Fibroblast of skin of right biceps (primary cell): ENCODE measurements around the gene KAT2B.

Experiments used
- DNase-seq: peaks from one replicate; pipeline ENCODE4 v3.0.0-alpha.2; 2013

KAT2B gene

DNA sequence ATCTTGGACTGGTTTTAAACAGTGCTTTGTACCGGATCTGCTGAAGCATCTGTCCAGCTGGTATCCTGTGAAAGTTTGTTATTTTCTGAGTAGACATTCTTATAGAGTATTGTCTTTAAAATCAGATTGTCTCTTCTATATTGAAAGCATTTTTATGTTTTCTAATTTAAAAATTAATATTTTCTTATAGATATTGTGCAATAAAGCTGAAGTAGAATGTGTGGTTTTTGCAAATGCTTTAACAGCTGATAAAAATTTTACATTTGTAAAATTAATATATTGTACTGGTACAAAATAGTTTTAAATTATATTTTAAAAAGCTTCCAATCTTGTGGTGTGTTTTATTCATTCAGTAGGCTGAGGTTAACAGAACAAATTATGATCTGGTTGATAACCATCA lies 113.8 kb downstream of the KAT2B start:
- no peak for DNase-seq

DNA sequence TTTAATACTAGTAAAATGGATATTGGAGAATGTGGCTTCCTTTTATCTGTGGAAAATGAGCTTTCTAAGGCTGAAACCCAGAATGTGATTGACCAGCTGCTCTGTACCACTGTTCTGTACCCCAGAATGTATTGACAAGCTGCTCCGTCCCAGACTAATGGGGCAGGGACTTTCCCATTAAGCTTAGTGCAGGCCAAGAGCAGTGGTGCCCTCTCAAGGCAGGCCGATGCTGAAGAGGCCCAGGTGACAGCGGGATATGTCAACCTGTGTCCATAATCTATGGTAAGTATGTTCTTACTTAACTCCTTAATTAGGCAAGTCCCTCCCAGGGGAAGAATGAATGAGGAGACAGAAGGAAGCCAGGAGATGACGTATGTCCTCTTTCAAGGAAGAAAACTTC lies 114.7 kb downstream of the KAT2B start:
- no peak for DNase-seq

DNA sequence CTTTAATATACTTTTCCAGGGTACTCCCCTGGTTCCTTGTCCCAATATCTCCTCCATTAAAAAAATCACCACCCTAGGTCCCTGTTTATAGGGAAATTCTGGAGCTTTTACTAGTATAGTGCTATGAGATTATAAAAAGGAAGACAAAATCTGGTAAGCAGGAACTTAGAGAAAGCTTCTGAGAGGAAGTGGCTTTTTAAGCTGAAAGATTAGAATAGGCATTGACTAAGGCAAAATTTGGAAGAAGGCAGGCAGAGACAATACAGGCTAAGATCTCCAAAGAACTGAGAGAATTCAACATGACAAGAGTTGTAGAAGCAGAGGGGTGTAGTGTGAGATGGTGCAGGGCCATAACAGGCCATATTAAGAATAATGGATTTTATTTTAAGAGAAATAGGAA lies 120.0 kb downstream of the KAT2B start:
- no peak for DNase-seq

DNA sequence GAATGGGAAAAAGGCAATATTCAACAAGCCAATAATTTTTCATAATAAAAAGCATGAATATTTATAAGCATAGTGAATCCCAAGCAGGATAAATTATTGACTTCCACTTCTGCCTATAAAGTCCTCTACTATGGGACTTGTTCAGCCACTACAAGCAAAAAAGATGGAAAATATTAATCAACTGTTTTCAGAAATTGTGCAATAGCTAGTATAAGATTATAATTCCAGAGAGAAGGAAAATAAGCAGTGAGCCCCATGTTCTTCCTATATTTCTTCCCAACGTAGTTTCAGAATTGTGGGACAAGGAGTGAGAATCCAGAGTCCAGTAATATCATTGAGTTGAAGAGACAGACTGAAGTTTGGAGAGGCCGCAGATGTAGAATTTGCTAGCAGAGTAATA lies 121.5 kb downstream of the KAT2B start:
- no peak for DNase-seq

DNA sequence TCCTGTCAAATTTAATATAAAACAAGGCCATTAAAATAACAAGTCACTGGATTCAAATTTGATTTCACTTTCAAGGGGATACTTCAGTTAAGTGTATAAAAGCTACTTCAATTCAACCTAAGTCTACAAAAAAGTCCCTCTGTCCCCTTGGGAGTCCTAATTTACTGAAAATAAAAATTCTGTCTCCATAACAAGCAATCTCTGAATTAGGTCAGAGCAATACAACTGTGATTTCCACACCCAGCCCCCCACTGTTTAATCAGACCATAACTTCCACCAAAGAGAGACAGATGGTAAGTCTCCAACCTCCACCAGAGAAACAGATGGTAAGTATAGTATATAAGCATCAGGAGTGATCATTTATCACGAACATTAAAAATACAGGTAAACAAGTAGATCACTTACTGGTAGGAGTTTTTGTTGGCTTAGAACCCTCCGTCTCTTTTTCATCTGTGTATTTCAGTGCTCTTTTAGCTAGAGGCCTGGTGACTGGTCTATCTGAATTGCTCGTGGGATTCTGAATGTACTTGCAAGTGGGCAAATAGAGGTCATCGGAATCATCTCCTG lies 133.7 kb downstream of the KAT2B start:
- DNase-seq: no peak

DNA sequence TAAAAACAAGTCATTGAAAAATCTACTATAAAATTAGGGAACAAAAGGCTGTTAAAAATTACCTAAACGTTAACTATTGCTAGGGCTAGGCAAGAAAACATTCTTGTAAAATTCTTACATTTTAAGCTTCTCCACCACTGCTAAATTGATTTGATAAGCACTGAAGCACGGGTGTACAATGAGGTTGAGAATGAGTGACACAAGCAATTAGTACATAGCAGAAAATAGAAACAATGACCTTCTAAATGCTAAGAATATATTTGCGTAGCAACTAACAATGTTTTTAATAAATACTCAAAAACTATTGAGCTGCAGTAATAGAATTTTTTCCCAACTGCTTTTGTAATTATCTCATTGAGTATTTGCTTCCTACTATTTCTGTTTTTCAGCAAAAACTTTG lies 141.0 kb downstream of the KAT2B start:
- DNase-seq: no peak

DNA sequence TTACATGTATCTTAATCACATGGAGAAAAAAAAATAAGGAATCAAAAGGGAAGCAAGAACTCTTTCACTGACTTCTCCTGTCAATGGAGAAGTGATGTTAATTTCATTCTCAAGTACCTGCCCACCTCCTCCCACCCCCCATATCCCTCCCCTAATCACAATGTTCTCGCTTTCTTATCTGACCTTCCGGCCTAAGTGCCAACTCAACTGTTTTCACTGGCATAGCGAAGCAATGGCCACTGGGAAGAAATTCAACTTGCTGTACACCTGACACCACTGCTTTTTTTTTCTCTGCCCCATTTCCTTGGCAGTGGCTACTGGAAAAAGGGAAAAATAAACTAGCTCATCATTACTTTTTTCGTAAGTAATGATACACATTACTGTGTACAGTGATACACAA lies 142.0 kb downstream of the KAT2B start:
- DNase-seq: no peak

DNA sequence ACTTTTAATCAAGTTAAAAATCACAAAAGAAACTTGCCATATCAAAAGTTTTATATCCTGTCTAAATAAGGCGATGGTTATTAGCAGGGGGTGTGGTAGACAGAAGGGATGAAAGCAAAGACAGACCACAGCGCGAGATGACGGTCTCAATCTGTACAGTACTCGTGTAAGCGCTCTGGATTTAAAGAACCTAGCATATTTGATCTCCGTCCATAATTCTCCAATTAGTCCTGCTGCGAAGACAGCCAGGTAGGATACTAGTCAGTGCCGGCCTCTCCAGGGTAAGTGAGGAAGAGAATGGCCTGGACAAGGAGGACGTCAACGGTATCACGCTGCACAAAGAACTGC lies 145.1 kb downstream of the KAT2B start:
- DNase-seq: peak; percentile 12

DNA sequence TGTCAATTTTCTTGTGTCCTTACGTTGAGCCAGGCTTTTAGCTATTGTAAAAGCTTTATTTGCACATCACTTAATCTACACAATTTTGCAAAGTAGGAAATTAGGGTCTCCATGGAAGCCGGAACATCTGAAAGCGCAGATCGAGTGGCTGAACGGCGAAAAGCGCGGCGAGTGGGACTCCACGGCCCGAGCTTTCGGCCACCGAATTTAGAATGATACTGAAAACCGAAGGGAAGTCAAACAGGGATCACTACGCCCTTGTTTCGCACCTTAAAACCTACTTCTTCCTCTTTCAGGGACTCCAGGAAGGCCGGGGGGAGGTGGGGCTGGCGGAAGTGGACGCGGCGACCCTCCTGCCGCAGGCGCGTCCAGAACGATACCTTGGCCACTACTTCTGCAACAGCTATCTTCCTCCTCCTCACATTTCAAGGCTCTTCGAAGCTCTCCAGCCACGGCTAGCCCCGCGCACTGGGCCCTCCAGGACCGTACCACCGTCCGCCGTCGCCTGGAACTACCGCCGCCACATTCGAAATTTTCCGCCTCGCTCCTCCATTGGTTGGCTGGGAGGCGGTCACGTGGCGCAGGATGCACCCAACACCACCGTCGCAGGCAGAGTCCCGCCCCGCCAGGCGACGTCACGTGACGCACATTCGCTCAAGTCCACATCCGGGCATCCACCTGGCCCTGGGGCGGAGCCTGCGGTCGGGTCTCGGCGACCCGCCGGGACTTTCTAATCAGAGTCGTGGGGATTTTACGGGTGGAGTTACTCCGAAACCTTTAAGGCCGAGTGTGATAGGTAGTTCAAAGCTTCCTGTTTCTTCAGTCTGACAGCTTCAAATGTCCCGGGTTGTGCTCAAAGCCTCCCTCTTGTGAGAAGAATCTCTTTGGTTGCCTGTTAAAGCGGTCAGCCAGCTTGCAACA lies 145.7 kb downstream of the KAT2B start, which contains the start of gene SGO1:
SGO1 (minus strand) TSS at position 528 of the 921 bp plus-strand sequence. CDS start 2,179 bp downstream, outside the sequence.
- peak; percentile 98 for DNase-seq

DNA sequence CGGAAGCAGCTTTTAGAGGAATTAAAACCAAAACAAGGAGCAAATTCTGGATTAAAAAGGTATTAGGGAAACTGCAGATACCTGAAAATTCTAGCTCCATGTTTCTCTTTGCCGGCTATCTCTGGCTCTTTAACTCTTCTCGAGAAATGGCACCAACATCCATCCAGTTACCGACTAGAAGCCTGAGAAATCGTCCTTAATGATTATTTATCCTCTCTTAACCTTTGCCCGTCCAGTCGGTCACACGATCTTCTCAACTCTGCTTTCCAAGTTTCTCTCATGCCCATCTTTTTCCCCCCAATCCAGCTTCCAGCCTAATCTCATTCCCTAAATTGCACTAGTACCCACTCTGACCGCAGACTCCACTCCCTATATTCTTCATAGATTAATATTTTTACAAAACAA lies 146.4 kb downstream of the KAT2B start:
- DNase-seq: no peak

DNA sequence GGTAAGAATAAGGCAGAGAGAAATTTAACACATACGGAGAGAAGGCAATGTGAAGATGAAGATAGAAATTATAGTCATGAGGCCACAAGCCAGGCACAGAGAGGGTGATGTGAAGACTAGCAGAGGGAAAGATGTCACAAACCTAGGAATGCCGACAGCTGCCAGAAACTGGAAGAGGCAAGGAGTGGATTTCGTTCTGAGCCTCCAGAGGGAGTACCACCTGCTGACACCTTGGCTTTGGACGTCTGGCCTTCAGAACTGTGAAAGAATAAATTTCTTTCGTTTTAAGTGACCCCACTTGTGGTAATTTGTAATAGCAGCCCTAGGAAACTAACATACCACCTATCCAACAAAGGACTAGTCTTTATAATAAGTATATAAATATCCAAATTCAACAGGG lies 150.7 kb downstream of the KAT2B start:
- DNase-seq: no peak

DNA sequence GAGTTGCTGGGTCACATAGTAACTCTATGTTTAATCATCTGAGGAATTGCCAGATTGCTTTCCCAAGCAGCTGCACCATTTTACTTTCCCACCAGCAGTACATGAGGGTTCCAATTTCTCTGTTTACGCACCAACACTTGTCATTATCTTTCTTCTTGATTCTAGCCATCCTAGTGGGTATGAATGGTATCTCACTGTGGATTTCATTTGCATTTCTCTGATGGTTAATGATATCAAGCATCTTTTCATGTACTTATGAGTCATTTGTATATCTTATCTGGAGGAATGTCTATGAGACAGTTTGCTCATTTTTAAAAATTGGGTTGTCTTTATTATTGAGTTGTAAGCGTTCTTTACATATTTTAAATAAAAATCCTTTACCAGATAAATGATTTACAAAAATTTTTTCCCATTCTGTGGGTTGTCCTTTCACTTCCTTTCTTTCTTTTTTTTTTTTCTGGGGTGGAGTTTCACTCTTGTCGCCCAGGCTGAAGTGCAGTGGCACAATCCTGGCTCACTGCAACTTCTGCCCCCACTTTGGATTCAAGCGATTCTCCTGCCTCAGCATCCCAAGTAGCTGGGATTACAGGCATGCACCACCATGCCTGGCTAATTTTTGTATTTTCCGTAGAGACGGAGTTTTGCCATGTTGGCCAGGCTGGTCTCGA lies 154.7 kb downstream of the KAT2B start:
- DNase-seq: no peak

DNA sequence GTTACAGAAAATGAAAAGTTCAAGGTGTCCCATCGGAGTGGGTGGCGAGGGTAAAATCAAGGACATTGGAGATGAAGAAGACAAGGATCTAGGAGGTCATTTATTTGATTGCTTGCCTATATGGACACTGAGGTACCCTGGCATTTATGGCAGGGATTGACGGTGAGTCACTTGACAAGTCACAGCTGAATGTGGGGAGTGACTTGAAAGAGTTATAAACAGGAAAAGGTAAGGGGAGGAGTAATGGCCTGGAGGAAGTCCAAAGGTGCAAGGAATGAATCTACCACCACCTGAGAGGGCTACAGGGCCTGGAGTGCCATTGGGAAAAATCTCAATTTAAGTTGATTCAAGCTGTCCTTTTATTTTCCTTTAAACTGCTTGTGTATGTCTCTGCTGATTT lies 157.5 kb downstream of the KAT2B start:
- DNase-seq: no peak

DNA sequence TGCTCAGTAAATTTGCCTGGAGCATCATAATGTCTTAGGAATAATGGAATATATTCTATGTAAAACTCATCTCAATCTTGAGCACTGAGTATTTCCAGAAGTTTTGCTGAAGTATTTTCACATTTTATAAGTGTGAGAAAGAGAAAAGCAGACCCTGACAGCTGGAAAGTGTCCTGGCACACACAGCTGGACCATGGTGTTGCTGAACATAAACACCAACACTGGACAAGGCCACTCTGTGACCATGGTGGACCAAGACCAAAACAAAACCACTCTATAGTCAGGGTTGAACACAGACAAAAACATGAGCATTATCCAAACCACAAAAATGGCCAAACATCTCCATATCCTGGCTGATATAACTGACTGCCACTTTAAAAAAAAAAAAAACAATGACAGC lies 160.9 kb downstream of the KAT2B start:
- no peak for DNase-seq
